Endometrial microvascular endothelial cells (primary cell): ENCODE measurements around the gene C19orf25. TPM values are rescaled to one million over a fixed set of nuclear protein-coding genes. Genes with fewer than 3 reads are reported as not detected.

Experiments
- in situ Hi-C: cut with HindIII; loops from 2 replicates; pipeline ENCODE4 v1.10.0; 2017; ENCODE audit warnings: low sequenced_read_pairs, low pct_unique_long_range_greater_than_20kb; ENCODE audit errors: inconsistent ontology term
- total RNA-seq: library from RNA; depleted of rRNA; stranded (reverse); fragments of >200 nt; gene quantifications from one replicate; pipeline ENCODE4 v1.2.3, GENCODE V29; 2015; ENCODE audit errors: inconsistent ontology term

The C19orf25 gene
- total RNA-seq, 1 donor from 2014 or later = 28.2 TPM

GRCh38 chr19:1513499-1514294 lies 34.7 kb upstream of the C19orf25 start:
- in situ Hi-C loops = no loop called here

GRCh38 chr19:1512671-1513498 lies 33.9 kb upstream of the C19orf25 start, which contains the start of gene ADAMTSL5:
TSS of gene ADAMTSL5 (minus strand) at chr19:1513019. CDS start at chr19:1510943, 2,076 bp downstream.
- in situ Hi-C loops = no loop called here

GRCh38 chr19:1511318-1512317 lies 32.6 kb upstream of the C19orf25 start:
- in situ Hi-C loops = no loop called here

- in situ Hi-C loops = no loop called here
These were observed 31.8 kb upstream of the C19orf25 start for GRCh38 chr19:1510807-1511206.

- in situ Hi-C loops = no loop called here
These were observed 31.4 kb upstream of the C19orf25 start for GRCh38 chr19:1510442-1510806.

GRCh38 chr19:1509602-1510441 lies 30.8 kb upstream of the C19orf25 start:
- in situ Hi-C loops = no loop called here

GRCh38 chr19:1508507-1508856 lies 29.5 kb upstream of the C19orf25 start:
- in situ Hi-C loops = no loop called here

- in situ Hi-C loops = no loop called here
These were observed 28.9 kb upstream of the C19orf25 start for GRCh38 chr19:1507763-1508506.

- in situ Hi-C loops = no loop called here
These were observed 28.2 kb upstream of the C19orf25 start for GRCh38 chr19:1507192-1507660.

GRCh38 chr19:1505991-1506881 lies 27.2 kb upstream of the C19orf25 start:
- in situ Hi-C loops = no loop called here

GRCh38 chr19:1505012-1505411 lies 26.0 kb upstream of the C19orf25 start:
- in situ Hi-C loops = no loop called here

- in situ Hi-C loops = no loop called here
These were observed 25.1 kb upstream of the C19orf25 start for GRCh38 chr19:1503925-1504773.

GRCh38 chr19:1503089-1503924 lies 24.3 kb upstream of the C19orf25 start:
- in situ Hi-C loops = no loop called here

- in situ Hi-C loops = no loop called here
These were observed 23.5 kb upstream of the C19orf25 start for GRCh38 chr19:1502433-1503088.
